ENCODE measurements around the gene SLC37A2.

Gene SLC37A2

DNA sequence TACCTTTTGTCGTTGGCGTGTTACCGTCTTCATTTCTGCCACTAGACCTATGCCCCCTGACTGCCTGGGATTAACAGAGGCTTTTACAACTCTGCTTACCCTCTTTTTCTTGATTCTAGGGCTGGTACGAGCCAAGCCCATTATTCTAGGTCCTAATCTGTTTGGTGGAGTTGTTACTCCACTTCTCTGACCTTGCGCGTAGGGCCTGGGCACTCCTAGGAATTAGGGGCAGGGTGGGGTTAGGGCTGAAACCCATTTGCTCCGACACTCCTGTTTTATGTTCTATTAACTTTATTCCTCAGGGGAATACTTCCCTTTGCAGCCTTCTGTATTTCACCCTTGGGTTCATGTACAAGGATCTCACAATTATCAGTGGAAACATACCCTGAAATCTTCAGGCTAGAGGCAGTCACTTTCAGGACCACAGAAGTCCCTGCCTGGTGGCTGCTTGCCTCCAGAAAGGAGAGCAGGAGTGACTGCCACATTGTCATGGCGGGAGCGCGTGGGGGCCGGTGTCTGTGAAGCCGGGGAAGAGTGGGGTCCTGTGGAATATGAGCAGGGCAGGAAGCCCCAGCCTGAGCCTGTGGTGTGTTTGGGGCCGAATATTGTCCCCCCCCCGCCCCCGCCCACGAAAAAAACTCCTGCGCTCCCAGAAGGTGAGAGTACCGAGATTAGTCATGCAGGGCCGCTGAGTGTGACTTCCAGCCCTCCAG, 731 bp upstream of the SLC37A2 start:
- TF ChIP-seq, protein P1, sequence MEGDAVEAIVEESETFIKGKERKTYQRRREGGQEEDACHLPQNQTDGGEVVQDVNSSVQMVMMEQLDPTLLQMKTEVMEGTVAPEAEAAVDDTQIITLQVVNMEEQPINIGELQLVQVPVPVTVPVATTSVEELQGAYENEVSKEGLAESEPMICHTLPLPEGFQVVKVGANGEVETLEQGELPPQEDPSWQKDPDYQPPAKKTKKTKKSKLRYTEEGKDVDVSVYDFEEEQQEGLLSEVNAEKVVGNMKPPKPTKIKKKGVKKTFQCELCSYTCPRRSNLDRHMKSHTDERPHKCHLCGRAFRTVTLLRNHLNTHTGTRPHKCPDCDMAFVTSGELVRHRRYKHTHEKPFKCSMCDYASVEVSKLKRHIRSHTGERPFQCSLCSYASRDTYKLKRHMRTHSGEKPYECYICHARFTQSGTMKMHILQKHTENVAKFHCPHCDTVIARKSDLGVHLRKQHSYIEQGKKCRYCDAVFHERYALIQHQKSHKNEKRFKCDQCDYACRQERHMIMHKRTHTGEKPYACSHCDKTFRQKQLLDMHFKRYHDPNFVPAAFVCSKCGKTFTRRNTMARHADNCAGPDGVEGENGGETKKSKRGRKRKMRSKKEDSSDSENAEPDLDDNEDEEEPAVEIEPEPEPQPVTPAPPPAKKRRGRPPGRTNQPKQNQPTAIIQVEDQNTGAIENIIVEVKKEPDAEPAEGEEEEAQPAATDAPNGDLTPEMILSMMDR (IDR thresholded peaks at IDR 0.05), result no peak
- no peak for TF ChIP-seq ZFX (IDR thresholded peaks at IDR 0.05; ENCODE audit: borderline replicate concordance)
- H3K27ac ChIP-seq, result no peak overlapping the region

DNA sequence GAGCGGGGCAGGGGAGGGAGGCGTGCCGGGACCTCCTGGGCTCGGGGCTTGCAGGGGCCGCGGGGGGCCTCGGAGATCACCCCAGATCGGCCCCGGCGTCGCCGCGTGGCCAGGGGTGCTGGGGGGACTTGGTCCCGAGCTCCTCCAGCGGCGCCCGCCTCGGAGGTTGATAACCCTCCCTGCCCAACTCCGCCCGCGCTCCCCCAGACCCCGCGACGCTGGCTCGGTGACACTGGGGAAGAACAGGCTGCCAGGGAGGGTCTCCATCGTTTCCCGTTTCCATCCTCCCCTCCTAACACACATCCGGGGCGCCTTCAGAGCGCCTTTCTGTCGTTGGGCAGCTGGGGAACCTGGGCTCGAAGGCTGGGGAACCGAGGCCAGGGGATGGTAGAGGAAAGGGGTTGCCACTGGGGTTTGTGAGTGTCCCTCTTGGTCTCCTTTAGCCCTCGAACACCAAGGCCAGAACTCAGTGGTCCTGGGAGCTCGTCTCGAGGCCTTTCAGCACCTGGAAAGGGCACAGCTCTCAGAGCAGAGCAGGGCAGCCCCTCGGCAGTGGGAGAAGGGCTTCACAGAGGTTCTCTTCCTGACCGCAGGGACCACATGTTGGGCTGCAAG, 431 bp downstream of the SLC37A2 start:
- no peak for TF ChIP-seq ZFX (IDR thresholded peaks at IDR 0.05; ENCODE audit: borderline replicate concordance)
- TF ChIP-seq, protein P1 (IDR thresholded peaks at IDR 0.05), result no peak
- H3K27ac ChIP-seq, result no peak overlapping the region

DNA sequence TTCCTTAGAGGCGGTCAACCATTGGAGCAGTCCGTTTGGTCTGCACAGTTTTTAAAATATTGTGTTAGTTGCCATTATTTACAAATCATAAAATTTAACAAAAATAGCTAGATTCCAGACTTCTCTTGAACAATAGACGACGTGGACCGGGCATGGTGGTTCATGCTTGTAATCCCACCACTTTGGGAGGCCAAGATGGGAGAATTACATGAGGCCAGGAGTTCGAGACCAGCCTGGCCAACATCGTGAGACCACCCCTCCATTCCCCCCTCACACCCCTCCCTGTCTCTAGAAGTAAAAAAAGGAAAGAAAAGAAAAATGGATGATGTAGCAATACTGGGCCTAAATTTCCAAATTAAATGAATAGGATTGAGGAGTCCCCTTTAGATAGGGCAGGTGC, 965 bp downstream of the SLC37A2 start:
- no peak for TF ChIP-seq ZFX (IDR thresholded peaks at IDR 0.05; ENCODE audit: borderline replicate concordance)
- TF ChIP-seq, protein P1 (IDR thresholded peaks at IDR 0.05), result no peak
- no peak overlapping the region for H3K27ac ChIP-seq

DNA sequence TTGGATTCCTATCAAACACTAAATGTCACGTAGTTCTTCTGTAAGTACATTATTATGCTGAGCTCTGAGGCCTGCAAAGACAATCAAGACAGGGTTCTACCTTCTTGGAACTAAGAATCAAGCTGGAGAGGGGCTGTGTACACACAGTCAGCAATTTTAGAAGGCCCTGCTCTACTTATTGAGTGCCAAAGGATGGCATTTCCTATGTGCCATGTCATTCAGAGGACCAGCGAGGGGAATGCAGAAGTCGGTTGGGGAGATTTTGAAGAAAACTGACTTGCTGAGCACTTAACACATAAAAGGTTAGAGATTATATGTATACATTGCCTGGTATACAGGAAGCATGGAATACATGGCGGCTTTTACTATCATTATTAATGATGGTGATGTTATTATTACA, 5.3 kb downstream of the SLC37A2 start:
- TF ChIP-seq, protein P1 (IDR thresholded peaks at IDR 0.05), result no peak
- TF ChIP-seq ZFX (IDR thresholded peaks at IDR 0.05; ENCODE audit: borderline replicate concordance), result no peak
- no peak overlapping the region for H3K27ac ChIP-seq

DNA sequence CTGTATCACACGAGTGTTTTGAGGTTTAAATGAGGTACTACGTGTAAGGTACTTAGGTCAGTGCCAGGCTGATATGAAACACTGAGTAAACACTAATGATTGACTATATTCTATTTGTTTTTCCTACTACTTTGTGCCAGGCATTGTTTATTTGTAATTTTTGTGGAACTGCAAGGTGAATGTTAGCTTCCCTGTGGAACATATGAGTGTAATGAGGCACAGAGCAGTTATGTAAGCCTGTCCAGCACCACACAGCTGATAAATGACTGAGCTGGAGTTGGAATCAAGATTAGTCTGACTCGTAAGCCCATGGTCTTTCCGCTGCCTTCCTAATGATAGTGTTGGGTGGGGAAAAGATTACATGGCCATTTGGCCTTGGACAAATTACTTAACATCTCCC, 5.9 kb downstream of the SLC37A2 start:
- H3K27ac ChIP-seq, result no peak overlapping the region
- TF ChIP-seq, protein P1 (IDR thresholded peaks at IDR 0.05), result no peak
- no peak for TF ChIP-seq ZFX (IDR thresholded peaks at IDR 0.05; ENCODE audit: borderline replicate concordance)

DNA sequence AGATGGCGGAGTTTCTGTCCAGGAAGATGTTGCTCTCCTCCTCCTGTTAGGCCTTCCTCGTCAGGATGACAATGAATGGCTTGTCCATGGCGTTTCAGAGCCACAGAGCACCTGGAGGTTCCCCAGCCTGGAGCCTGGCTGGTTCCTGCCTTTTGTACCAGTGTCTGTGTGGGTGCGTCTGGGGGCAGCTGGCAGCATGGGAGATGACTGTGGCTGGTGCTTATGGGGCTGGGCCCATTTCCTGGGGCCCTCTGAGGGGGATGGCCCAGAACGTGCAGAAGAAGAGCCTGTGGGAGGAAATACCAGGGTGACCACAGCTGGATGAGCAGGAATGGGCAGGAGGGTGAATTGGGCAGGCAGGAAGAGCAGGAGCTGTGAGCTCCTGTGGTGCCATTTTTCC, 6.7 kb downstream of the SLC37A2 start:
- no peak overlapping the region for H3K27ac ChIP-seq
- TF ChIP-seq ZFX (IDR thresholded peaks at IDR 0.05; ENCODE audit: borderline replicate concordance), result no peak
- TF ChIP-seq, protein P1 (IDR thresholded peaks at IDR 0.05), result no peak

DNA sequence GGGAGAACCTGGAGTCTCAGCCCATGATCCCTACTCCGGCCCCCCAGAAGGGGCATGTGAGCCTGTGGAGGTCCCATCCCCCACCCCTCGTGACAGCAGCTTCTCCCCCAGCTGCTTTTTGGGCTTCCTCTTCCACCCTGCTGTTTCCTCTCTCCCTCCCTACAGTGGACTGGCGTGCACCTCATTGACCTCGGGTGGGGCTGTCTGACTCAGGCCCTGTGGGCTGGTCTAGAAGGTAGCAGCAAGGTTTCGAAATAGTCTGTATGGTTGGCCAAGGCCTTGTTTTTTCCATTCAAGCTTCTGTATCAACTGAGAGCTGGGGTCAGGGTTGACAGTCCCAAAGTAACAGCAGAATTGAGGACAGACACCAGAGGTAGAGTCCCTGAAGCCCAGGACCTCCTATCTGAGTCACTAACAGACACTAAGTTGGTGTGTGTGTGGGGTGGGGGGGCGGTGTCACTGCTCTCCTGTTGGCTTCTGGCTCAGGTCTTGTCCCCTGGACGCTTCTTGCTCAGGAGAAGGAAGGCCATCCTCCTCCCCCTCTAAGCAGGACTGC, 7.7 kb downstream of the SLC37A2 start:
- no peak overlapping the region for H3K27ac ChIP-seq

More for the DNA sequence above, 7.7 kb downstream of the SLC37A2 start:
- no peak for TF ChIP-seq ZFX (IDR thresholded peaks at IDR 0.05; ENCODE audit: borderline replicate concordance)
- TF ChIP-seq, protein P1 (IDR thresholded peaks at IDR 0.05), result no peak

Data from 22Rv1 (cell line).